GM12872 (cell line): ENCODE results near the gene FLAD1.

Source experiments
- TF ChIP-seq, protein P1 (sequence below): IDR thresholded peaks from 3 replicates; pipeline ENCODE4 v1.5.1; 2011; ENCODE audit warnings: low read depth, mild to moderate bottlenecking, low read length, moderate library complexity; ENCODE audit not compliant: insufficient read depth

FLAD1 gene

DNA sequence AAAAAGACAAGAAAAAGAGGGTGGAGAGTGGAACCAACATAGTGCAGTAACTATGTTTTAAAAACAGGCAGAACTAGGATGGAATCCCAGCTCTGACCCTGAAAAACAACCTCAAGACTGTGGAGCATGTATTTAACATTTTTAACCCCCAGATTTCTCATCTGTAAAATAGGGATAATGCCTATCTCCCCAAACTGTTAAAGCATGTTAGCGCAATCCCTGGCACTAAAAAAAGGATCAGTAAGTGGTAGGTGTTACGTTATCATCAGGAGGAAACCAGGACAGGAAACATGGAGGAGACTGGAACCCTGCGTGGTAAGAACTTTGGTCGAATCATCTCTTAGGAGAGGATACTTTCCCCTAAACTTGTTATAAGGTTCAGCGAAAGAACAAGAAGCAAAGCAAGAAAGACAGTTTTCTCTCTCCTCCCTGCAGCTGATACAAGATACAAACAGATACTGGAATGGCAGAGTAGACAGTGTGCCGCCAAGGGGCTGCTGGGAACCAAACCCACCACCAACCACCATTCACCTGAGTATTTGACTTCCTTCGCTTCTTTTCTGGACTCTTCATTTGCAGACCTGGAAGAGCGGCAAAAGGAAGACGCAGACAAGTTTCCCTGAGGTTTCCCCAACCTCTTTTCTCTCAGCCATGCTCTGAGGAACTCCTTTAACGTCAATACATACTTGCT, 22.6 kb upstream of the FLAD1 start:
- TF ChIP-seq, protein P1, sequence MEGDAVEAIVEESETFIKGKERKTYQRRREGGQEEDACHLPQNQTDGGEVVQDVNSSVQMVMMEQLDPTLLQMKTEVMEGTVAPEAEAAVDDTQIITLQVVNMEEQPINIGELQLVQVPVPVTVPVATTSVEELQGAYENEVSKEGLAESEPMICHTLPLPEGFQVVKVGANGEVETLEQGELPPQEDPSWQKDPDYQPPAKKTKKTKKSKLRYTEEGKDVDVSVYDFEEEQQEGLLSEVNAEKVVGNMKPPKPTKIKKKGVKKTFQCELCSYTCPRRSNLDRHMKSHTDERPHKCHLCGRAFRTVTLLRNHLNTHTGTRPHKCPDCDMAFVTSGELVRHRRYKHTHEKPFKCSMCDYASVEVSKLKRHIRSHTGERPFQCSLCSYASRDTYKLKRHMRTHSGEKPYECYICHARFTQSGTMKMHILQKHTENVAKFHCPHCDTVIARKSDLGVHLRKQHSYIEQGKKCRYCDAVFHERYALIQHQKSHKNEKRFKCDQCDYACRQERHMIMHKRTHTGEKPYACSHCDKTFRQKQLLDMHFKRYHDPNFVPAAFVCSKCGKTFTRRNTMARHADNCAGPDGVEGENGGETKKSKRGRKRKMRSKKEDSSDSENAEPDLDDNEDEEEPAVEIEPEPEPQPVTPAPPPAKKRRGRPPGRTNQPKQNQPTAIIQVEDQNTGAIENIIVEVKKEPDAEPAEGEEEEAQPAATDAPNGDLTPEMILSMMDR: no peak

DNA sequence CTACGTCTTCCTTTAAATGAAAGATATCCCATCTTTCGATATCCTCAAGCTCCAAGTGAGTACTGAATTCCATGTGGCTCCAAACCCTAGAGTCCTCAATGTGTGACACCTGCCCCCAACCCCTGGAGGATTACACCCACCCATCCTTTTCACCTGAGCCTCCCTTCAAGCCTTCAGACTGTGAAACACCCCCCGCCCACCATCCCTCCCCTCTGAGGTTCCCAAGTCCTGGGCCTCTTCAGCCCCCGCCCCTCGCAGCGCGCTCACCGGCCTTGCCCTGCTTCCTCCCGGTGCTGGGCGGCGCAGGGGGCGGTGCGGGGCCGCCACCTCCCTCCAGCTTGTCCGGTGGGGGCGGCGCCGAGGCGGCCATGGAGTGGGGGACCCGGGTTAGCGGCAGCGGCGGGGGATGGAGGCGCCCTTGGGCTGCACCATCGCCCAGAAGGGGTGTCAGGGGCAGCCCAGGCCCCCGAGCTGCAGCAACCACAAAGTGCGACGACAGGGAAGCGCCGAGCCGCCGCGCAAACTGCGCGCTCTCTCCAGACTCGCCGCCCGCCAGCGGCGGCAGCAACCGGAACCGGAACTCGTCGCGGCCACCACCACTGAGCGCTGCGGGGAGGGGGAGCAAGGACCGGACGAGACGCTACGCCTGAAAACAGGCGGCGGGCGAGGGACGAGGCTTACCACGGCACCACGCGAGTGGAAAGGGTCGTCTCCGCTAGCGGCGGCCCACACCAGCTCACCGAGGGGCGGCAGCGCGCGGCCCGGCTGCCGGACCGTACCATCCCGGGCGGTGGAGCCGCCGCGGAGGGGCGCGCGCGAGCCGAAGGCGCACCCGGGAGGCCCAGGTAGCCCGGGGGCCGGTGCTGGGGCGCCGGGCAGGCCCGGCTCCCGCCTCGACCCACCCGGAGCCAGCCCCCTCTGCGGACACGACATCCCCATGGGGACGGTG, 21.7 kb upstream of the FLAD1 start, which contains the start of gene PYGO2:
Gene PYGO2 (minus strand): TSS at position 576 of the 949 bp plus-strand sequence. CDS start 206 bp downstream, at position 370.
- TF ChIP-seq, protein P1: peak; percentile 59; the same call in 2 of the 3 replicates

DNA sequence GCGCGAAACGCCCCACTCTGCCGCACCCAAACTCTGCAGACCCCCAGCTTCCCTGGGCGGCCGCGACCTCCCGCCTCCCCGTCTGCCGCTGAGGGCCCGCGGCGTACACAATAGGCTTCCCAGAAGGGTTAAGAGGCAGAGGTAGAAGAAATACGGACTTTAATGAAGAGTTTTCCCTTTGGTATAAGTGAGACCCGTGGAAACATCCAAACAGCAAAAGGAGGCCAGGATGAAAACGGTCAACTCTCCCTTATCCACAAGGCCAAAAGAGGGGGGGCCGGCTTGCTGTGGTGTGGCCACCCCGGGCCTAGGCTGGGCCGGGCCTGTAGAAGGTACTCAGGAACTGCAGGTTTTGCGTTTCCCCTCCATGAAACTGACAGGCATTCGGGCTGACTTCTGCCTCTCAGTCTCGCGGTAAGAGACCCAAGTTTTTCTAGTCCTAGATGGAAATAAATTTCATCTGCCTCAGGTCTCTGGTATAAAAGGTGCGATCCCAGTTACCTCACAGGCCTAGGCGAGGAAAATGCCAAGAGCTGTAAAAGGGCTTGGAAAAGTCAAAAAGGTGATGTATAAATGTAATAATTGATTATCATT, 20.9 kb upstream of the FLAD1 start:
- TF ChIP-seq, protein P1: no peak

DNA sequence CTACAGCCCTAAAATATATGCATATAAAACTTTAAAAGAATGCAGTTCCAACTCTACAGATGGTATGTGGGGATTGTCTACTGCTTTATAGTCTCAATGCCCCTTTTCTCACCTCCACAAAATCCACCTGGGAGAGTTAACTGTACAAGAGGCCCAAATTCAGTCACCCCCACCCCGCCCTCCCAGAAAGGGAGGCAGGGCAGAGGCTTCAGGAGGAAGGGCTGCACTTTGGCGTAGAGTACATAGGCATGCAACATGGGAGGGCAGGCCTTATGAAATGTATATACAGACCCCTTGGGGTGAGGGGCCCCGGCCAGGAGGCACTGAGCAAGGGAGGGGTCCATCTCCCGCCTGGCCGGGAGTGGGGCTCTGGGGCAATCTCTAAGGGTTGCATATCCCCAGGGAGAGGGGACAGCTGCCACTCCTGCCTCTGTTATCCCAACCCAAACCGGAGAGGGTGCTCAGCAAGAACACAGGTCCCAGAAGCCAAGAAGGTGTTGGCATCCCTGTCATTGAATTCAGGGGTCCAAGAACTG, 20.3 kb upstream of the FLAD1 start:
- TF ChIP-seq, protein P1: no peak

DNA sequence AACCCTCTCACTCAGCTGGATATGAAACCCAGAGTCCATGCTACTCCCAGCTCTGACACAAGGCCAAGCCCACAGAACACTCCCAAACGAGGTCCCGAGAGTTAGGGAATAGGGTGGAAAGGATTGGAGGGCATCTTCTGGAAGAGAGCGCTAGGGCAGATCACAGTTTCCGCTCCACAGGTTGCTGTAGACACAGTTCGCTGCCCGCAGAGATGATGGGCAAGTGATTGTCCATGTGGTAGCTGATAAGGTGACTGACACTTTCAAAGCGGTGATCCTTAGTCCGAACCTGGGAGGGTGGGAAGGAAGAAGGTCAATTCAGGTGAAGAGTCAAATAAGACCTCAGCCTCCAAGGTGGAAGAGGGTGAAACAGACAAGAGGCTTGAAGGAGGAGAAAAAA, 19.5 kb upstream of the FLAD1 start:
- TF ChIP-seq, protein P1: no peak

DNA sequence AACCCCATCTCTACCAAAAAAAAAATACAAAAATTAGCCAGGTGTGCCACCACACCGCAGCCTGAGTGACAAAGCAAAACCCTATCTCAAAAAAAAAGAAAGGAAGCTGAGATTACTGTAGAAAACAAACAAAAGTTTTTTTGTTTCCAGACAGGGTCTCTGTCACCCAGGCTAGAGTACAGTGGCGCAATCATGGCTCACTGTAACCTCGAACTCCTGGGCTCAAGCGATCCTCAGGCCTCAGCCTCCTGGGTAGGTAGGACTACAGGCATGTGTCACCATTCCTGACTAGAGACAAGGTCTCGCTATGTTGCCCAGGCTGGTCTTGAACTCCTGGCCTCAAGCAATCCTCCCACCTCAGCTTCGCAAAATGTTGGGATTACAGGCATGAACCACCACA, 18.8 kb upstream of the FLAD1 start:
- TF ChIP-seq, protein P1: no peak

DNA sequence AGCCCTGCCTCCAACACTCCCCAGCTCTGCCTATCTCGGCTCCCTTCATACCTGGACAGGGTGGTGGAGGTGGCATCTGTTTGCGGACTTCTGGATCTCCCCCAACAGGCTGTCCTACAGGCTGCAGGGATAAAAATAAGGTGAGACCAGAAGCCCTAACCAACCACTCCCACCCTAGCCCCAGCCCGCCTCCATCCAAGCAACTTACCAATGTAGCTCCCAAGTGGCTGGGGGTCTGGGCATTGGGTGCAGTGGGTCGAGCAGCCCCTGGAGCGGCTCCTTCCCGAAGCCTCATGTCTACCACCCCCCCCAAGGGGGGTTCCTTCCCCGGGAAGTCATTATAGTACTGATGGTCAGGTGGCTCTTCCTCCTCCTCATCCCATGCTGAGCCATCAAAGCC, 17.0 kb upstream of the FLAD1 start:
- TF ChIP-seq, protein P1: no peak
